IMR-90 (cell line): ENCODE data around the gene MAPK11. TPM values are rescaled to one million over a fixed set of nuclear protein-coding genes. Genes with fewer than 3 reads are reported as not detected.

Experiments
- ATAC-seq: fragments of 200-7000 bp; cut with Tn5 transposase; 2 replicates; pipeline ENCODE4 v1.9.1; 2020; ENCODE audit warnings: low read depth, mild to moderate bottlenecking, moderate library complexity
- BruUV-seq: library from RNA; stranded (reverse); fragments of 400-500 nt; replicated peaks from 2 replicates; lab custom pipeline; 2021; lab: Mats Ljungman, UMichigan
- CTCF ChIA-PET: fragments of 300-600 bp; formaldehyde crosslinking; extraction: SDS; loops from one replicate; lab custom pipeline; 2021; ENCODE audit warnings: antibody characterized with exemption; lab: Yijun Ruan, JAX
- POLR2A ChIA-PET: fragments of 300-600 bp; sonication (Branson Sonifier 250); formaldehyde crosslinking; loops from one replicate; lab custom pipeline; 2022; ENCODE audit warnings: antibody characterized with exemption; ENCODE audit not compliant: unreplicated experiment; lab: Charles Lee
- DNase-seq: peaks from one replicate; pipeline ENCODE4 v3.0.0; 2013
- H2AFZ ChIP-seq: replicated peaks from 2 replicates; pipeline ENCODE3; 2013; ENCODE audit warnings: low read length, mild to moderate bottlenecking; ENCODE audit not compliant: poor library complexity
- H2AK5ac ChIP-seq: 2 replicates; pipeline ENCODE4 v1.6.1; 2013; ENCODE audit warnings: low read depth, low read length, inconsistent platforms
- H2AK9ac ChIP-seq: replicated peaks from 2 replicates; pipeline ENCODE3; 2013; ENCODE audit warnings: mild to moderate bottlenecking, low read depth, low read length, moderate library complexity; ENCODE audit not compliant: poor library complexity
- H2BK120ac ChIP-seq: 2 replicates; pipeline ENCODE4 v1.6.1; 2013; ENCODE audit warnings: low read depth, low read length, inconsistent platforms
- H2BK15ac ChIP-seq: 3 replicates; pipeline ENCODE4 v1.6.1; 2013; ENCODE audit warnings: low read depth, low read length, inconsistent platforms
- H2BK20ac ChIP-seq: 2 replicates; pipeline ENCODE4 v1.6.1; 2013; ENCODE audit warnings: low read depth, mild to moderate bottlenecking, inconsistent platforms, low read length, moderate library complexity
- H2BK5ac ChIP-seq: 2 replicates; pipeline ENCODE4 v1.6.1; 2013; ENCODE audit warnings: mild to moderate bottlenecking, low read depth, low read length, inconsistent platforms; ENCODE audit not compliant: poor library complexity, severe bottlenecking
- H3K14ac ChIP-seq: replicated peaks from 2 replicates; pipeline ENCODE4 v1.6.1; 2013; ENCODE audit warnings: low read depth, low read length, inconsistent platforms
- H3K18ac ChIP-seq: 2 replicates; pipeline ENCODE4 v1.6.1; 2013; ENCODE audit warnings: low read depth, low read length, control low read depth
- H3K23ac ChIP-seq: 2 replicates; pipeline ENCODE4 v1.6.1; 2013; ENCODE audit warnings: low read depth, low read length, inconsistent platforms
- H3K27ac ChIP-seq: 2 replicates; pipeline ENCODE4 v1.5.1; 2013; ENCODE audit warnings: mild to moderate bottlenecking, control low read depth, low read length; ENCODE audit not compliant: insufficient read depth
- H3K27me3 ChIP-seq: 2 replicates; pipeline ENCODE4 v1.6.1; 2013; ENCODE audit warnings: low read length; ENCODE audit not compliant: control insufficient read depth, insufficient read depth
- H3K36me3 ChIP-seq: 2 replicates; pipeline ENCODE4 v1.6.1; 2013; ENCODE audit warnings: low read length, mixed read lengths; ENCODE audit not compliant: control insufficient read depth, insufficient read depth
- H3K4ac ChIP-seq: 2 replicates; pipeline ENCODE4 v1.6.1; 2013; ENCODE audit warnings: low read depth, low read length, inconsistent platforms
- H3K4me1 ChIP-seq: 2 replicates; pipeline ENCODE4 v1.6.1; 2013; ENCODE audit warnings: low read length, mixed read lengths; ENCODE audit not compliant: control insufficient read depth, insufficient read depth
- H3K4me2 ChIP-seq: 2 replicates; pipeline ENCODE4 v1.6.1; 2013; ENCODE audit warnings: low read depth, mild to moderate bottlenecking, control low read depth, low read length, moderate library complexity
- H3K4me3 ChIP-seq: 2 replicates; pipeline ENCODE4 v1.5.1; 2013; ENCODE audit warnings: low read depth, mild to moderate bottlenecking, control low read depth, low read length, moderate library complexity; ENCODE audit not compliant: insufficient read depth
- H3K56ac ChIP-seq: 2 replicates; pipeline ENCODE4 v1.6.1; 2013; ENCODE audit warnings: low read length, inconsistent platforms; ENCODE audit not compliant: insufficient read depth; ENCODE audit errors: extremely low read depth
- H3K79me1 ChIP-seq, 2 experiments: 2 replicates each; pipeline ENCODE4 v1.6.1; 2013; ENCODE audit warnings: low read length in 2 of 2, inconsistent platforms in 1 of 2, low read depth in 1 of 2
- H3K9ac ChIP-seq: 2 replicates; pipeline ENCODE4 v1.6.1; 2013; ENCODE audit warnings: low read depth, low read length, control low read depth
- H3K9me1 ChIP-seq: 2 replicates; pipeline ENCODE4 v1.6.1; 2013; ENCODE audit warnings: low read length, inconsistent platforms; ENCODE audit not compliant: insufficient read depth
- H3K9me3 ChIP-seq: 2 replicates; pipeline ENCODE4 v1.6.1; 2013; ENCODE audit warnings: low read length; ENCODE audit not compliant: control insufficient read depth, insufficient read depth
- H4K20me1 ChIP-seq: 2 replicates; pipeline ENCODE4 v1.6.1; 2013; ENCODE audit warnings: low read length, inconsistent platforms; ENCODE audit not compliant: insufficient read depth
- H4K5ac ChIP-seq: 2 replicates; pipeline ENCODE4 v1.6.1; 2013; ENCODE audit warnings: mild to moderate bottlenecking, low read depth, low read length, control low read depth
- H4K8ac ChIP-seq, 2 experiments: 2 replicates each; pipeline ENCODE4 v1.6.1; 2013; ENCODE audit warnings: low read depth in 2 of 2, low read length in 2 of 2, control low read depth in 1 of 2, inconsistent platforms in 1 of 2
- H4K91ac ChIP-seq: 2 replicates; pipeline ENCODE4 v1.6.1; 2013; ENCODE audit warnings: low read depth, low read length, inconsistent platforms; ENCODE audit not compliant: insufficient read depth
- CEBPB ChIP-seq: IDR thresholded peaks from 2 replicates; pipeline ENCODE4 v1.6.1; 2012; ENCODE audit warnings: low read depth, low read length, improper control_type of control experiment
- CHD1 ChIP-seq: IDR thresholded peaks from 2 replicates; pipeline ENCODE4 v1.6.1; 2012; ENCODE audit warnings: low read depth, low read length, improper control_type of control experiment
- FOS ChIP-seq: fragments of 150-350 bp; IDR thresholded peaks from 2 replicates; pipeline ENCODE4 v1.6.1; 2016; ENCODE audit warnings: low read depth, low read length
- MAFK ChIP-seq: IDR thresholded peaks from 2 replicates; pipeline ENCODE4 v1.6.1; 2012; ENCODE audit warnings: low read depth, low read length, improper control_type of control experiment
- MAZ ChIP-seq: IDR thresholded peaks from 2 replicates; pipeline ENCODE4 v1.6.1; 2012; ENCODE audit warnings: low read depth, mild to moderate bottlenecking, low read length, improper control_type of control experiment, moderate library complexity, borderline replicate concordance
- POLR2A ChIP-seq: IDR thresholded peaks from 2 replicates; pipeline ENCODE4 v1.6.1; 2012; ENCODE audit warnings: mild to moderate bottlenecking, low read depth, low read length
- RAD21 ChIP-seq: IDR thresholded peaks from 2 replicates; pipeline ENCODE4 v1.6.1; 2012; ENCODE audit warnings: low read length, improper control_type of control experiment
- RCOR1 ChIP-seq: IDR thresholded peaks from 2 replicates; pipeline ENCODE4 v1.6.1; 2012; ENCODE audit warnings: mild to moderate bottlenecking, low read length, improper control_type of control experiment; ENCODE audit not compliant: insufficient replicate concordance
- RFX5 ChIP-seq: IDR thresholded peaks from 2 replicates; pipeline ENCODE4 v1.8.0; 2012; ENCODE audit warnings: low read depth, mild to moderate bottlenecking, low read length, moderate library complexity
- SMC3 ChIP-seq: fragments of 150-350 bp; IDR thresholded peaks from 2 replicates; pipeline ENCODE4 v1.6.1; 2016; ENCODE audit warnings: low read depth, mild to moderate bottlenecking, antibody characterized with exemption, low read length, moderate library complexity
- WGBS, 2 experiments: methylation state at CpG; one replicate each; pipeline versions ENCODE4 v1.1.5 to v1.1.7; 2013; ENCODE audit warnings: missing lambda C conversion rate in 2 of 2; ENCODE audit not compliant: insufficient read length in 1 of 2; ENCODE audit errors: extremely low coverage in 2 of 2; 5-methylcytosine and 5-hydroxymethylcytosine counted together
- dilution Hi-C: fragments of 300-500 bp; cut with HindIII; formaldehyde crosslinking; loops from one replicate; pipeline ENCODE4 v1.14.3; 2018; ENCODE audit warnings: low sequenced_read_pairs; ENCODE audit not compliant: unreplicated experiment
- in situ Hi-C: fragments of 300-500 bp; cut with MboI; formaldehyde crosslinking; loops from 3 replicates; pipeline ENCODE4 v1.14.3; 2019; ENCODE audit warnings: low sequenced_read_pairs, inconsistent platforms, mixed read lengths
- intact Hi-C: fragments of 100-400 bp; cut with micrococcal nuclease; formaldehyde crosslinking; loops from 2 replicates; pipeline ENCODE4 v1.10.0; 2022
- polyA plus RNA-seq, 3 experiments: library from polyadenylated mRNA; depleted of rRNA; stranded (reverse); fragments of >200 nt; gene quantifications; 2 replicates each; pipeline ENCODE4 v1.2.3, GENCODE V29; 2012; ENCODE audit warnings: low replicate concordance in 1 of 3
- total RNA-seq: library from RNA; depleted of rRNA; stranded (reverse); fragments of >200 nt; gene quantifications from 2 replicates; pipeline ENCODE4 v1.2.3, GENCODE V29; 2012
- TF ChIP-seq, protein P1 (sequence below): fragments of 150-350 bp; IDR thresholded peaks from 2 replicates; pipeline ENCODE4 v1.6.1; 2017; ENCODE audit warnings: mild to moderate bottlenecking, antibody characterized with exemption, low read length, low read depth
- TF ChIP-seq, protein P2 (sequence below): conservative IDR thresholded peaks from 2 replicates; pipeline ENCODE4 v1.5.1; 2012; ENCODE audit warnings: mild to moderate bottlenecking, low read depth, low read length, improper control_type of control experiment
- TF ChIP-seq, protein P3 (sequence below): fragments of 150-350 bp; IDR thresholded peaks from 2 replicates; pipeline ENCODE4 v1.6.1; 2016; ENCODE audit warnings: low read depth, mild to moderate bottlenecking, low read length, moderate library complexity, borderline replicate concordance

MAPK11 gene
- total and polyA plus RNA-seq, 2 of the 4 experiments (the other 2 are of a cell fraction) = 8.1 to 14.4 TPM

DNA sequence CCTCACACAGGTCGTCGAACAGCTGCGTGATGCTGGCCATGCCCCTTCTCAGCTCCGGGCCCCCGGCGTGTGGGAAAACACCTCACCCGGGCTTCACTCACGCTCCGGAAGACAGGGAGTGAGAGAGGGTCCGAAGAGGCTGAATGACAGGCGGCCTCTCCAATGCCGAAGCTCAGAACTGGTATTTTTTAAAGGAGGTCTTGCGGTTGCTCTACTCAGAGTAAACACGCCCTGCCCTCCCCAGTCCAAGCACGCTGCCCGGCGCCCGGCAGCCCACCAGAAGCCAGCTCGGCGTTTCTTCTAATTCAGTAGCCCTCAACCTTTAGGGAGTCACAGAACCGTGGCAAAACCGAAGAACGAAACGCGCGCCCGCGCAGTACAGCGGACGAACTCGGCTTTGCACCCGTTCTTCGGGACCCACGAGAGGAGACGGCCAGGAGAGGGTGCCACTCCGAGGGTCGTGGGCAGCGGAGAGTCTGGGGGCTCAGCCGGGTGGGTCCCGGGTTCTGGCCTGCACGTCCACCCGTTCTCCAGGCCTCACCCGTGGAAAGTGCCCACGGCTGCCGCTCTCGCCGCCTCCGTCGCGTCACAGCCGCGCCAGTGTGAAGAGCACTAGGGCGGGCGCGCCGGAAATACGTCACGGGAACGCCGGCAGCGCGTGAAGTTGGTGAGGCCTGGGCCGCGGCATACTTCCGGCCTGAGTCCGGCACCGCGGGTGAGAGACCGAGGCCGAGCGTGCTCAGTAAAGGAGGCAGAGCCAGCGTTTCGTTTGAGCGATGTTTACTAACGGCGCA, 25.6 kb downstream of the MAPK11 start, which contains the start of gene TUBGCP6:
Gene TUBGCP6, minus strand, starts transcription at position 604 of the 794 bp plus-strand sequence. Its CDS starts 564 bp downstream, at position 40.
- Histone ChIP-seq H3K14ac (peak within 1 kb of the TSS; percentile 92), H2AK5ac (peak within 1 kb of the TSS; percentile 86), H4K5ac (peak within 1 kb of the TSS; percentile 97), H2BK15ac (no peak within 1 kb of the TSS), H2AK9ac (peak within 1 kb of the TSS; percentile 98), H3K4me3 (peak within 1 kb of the TSS; percentile 96), H3K4me2 (peak within 1 kb of the TSS; percentile 98), H3K9me3 (no peaks in the 10 kb centered on the region), H2AFZ (peak within 1 kb of the TSS; percentile 96), H3K23ac (peak within 1 kb of the TSS; percentile 50), H3K36me3 (peaks cover 28% of the 10 kb centered on the region), H3K4me1 (peaks cover 9% of the 10 kb centered on the region), H3K4ac (peak within 1 kb of the TSS; percentile 93), H2BK20ac (no peak within 1 kb of the TSS), H4K8ac (peak within 1 kb of the TSS; percentile 99), H3K9ac (peak within 1 kb of the TSS; percentile 98), H2BK5ac (peak within 1 kb of the TSS; percentile 92), H3K56ac (peak within 1 kb of the TSS; percentile 83), H2BK120ac (no peak within 1 kb of the TSS), H4K91ac (peak within 1 kb of the TSS; percentile 96), H3K18ac (peak within 1 kb of the TSS; percentile 38; the same call in 1 of the 2 replicates), H3K79me1 (peaks cover 18 to 60% of the 10 kb centered on the region in 2 experiments), H4K20me1 (peaks cover 37% of the 10 kb centered on the region), H3K27me3 (no peaks in the 10 kb centered on the region), H3K9me1 (0 out of 2 replicates have a peak, but pooled peaks cover 3% of the 10 kb centered on the region), H3K27ac (peak within 1 kb of the TSS; percentile 98)
- TSS peak; percentile 63 for BruUV-seq
- dilution Hi-C loops = no loop called here
- POLR2A ChIA-PET = interaction anchor here (0.6 kb wide), 1 partner anchor 248 kb away, joined by 6 read pairs; no protein-coding TSS in a partner anchor
- DNase-seq = peak; percentile 91
- CTCF ChIA-PET = interaction anchor here (0.7 to 1.0 kb wide), 2 partner anchors 97 to 376 kb away, joined by 3 to 10 read pairs; no protein-coding TSS in a partner anchor
- peak; percentile 81 for ATAC-seq
- 1% methylated on average over 68 of the region's 76 CpGs; no CpG with 5 or more reads in 1 of the 2 experiments for WGBS, 2 experiments
- in situ Hi-C loops = no loop called here
- intact Hi-C loops = no loop called here
- TF ChIP-seq MAFK (no peak), RAD21 (no peak), RCOR1 (no peak), RFX5 (no peak), FOS (no peak; the same call in 1 of the 2 replicates), CHD1 (no peak), MAZ (peak; percentile 40; the same call in 1 of the 2 replicates), SMC3 (no peak), CEBPB (no peak), POLR2A (peak; percentile 58)
- TF ChIP-seq, protein P1, sequence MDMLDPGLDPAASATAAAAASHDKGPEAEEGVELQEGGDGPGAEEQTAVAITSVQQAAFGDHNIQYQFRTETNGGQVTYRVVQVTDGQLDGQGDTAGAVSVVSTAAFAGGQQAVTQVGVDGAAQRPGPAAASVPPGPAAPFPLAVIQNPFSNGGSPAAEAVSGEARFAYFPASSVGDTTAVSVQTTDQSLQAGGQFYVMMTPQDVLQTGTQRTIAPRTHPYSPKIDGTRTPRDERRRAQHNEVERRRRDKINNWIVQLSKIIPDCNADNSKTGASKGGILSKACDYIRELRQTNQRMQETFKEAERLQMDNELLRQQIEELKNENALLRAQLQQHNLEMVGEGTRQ = peak; percentile 50; the same call in 1 of the 2 replicates
- TF ChIP-seq, protein P2, sequence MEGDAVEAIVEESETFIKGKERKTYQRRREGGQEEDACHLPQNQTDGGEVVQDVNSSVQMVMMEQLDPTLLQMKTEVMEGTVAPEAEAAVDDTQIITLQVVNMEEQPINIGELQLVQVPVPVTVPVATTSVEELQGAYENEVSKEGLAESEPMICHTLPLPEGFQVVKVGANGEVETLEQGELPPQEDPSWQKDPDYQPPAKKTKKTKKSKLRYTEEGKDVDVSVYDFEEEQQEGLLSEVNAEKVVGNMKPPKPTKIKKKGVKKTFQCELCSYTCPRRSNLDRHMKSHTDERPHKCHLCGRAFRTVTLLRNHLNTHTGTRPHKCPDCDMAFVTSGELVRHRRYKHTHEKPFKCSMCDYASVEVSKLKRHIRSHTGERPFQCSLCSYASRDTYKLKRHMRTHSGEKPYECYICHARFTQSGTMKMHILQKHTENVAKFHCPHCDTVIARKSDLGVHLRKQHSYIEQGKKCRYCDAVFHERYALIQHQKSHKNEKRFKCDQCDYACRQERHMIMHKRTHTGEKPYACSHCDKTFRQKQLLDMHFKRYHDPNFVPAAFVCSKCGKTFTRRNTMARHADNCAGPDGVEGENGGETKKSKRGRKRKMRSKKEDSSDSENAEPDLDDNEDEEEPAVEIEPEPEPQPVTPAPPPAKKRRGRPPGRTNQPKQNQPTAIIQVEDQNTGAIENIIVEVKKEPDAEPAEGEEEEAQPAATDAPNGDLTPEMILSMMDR = no peak
- TF ChIP-seq, protein P3, sequence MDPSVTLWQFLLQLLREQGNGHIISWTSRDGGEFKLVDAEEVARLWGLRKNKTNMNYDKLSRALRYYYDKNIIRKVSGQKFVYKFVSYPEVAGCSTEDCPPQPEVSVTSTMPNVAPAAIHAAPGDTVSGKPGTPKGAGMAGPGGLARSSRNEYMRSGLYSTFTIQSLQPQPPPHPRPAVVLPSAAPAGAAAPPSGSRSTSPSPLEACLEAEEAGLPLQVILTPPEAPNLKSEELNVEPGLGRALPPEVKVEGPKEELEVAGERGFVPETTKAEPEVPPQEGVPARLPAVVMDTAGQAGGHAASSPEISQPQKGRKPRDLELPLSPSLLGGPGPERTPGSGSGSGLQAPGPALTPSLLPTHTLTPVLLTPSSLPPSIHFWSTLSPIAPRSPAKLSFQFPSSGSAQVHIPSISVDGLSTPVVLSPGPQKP = 0 out of 2 replicates have a peak, but pooled peaks have one; percentile 11
